Gastrocnemius medialis (tissue), 4 donors: Measurements from ENCODE around the gene BNIP1. TPM values are rescaled to one million over a fixed set of nuclear protein-coding genes. Genes with fewer than 3 reads are reported as not detected.

Experiments
- ATAC-seq, 2 donors: fragments of 150-250 bp; one replicate each; pipeline ENCODE4 v1.9.1; 2016
- DNase-seq, 2 donors: peaks; one replicate each; pipeline ENCODE4 v3.0.0-alpha.2; 2019
- H3K27ac ChIP-seq, 4 donors: fragments of 200-600 bp; sonication (generic); 1 replicate in 1 of 4; 2 replicates in 3 of 4; pipeline ENCODE4 v1.5.1; 2016 to 2018; ENCODE audit warnings: mild to moderate bottlenecking in 2 of 4, moderate library complexity in 1 of 4
- H3K27me3 ChIP-seq, 3 donors: fragments of 200-600 bp; sonication (generic) in 2 of 3; 1 replicate in 1 of 3; 2 replicates in 2 of 3; pipeline versions ENCODE4 v1.5.1 to v1.6.0; 2016 to 2019; ENCODE audit warnings: mild to moderate bottlenecking in 1 of 3, moderate library complexity in 1 of 3
- H3K36me3 ChIP-seq, 2 donors: fragments of 200-600 bp; sonication (generic) in 1 of 2; one replicate each; pipeline ENCODE4 v1.5.1; 2017 to 2018
- H3K4me1 ChIP-seq, 2 donors: fragments of 200-600 bp; sonication (generic) in 1 of 2; one replicate each; pipeline ENCODE4 v1.5.1; 2016 to 2017; ENCODE audit warnings: mild to moderate bottlenecking in 2 of 2
- H3K4me3 ChIP-seq, 4 donors: fragments of 200-600 bp; sonication (generic) in 3 of 4; 1 replicate in 1 of 4; 2 replicates in 3 of 4; pipeline ENCODE4 v1.5.1; 2016 to 2019; ENCODE audit warnings: mild to moderate bottlenecking in 2 of 4
- H3K9me3 ChIP-seq, 3 donors: fragments of 200-600 bp; sonication (generic) in 2 of 3; 1 replicate in 1 of 3; 2 replicates in 2 of 3; pipeline ENCODE4 v1.5.1; 2016 to 2019
- CTCF ChIP-seq, 5 experiments: fragments of 450-650 bp in 3 of 5; fragments of 200-600 bp in 2 of 5; sonication (generic) in 2 of 5; IDR thresholded peaks in 4 of 5; conservative IDR thresholded peaks in 1 of 5; 1 replicate in 4 of 5; 2 replicates in 1 of 5; pipeline ENCODE4 v1.5.1; 2016 to 2019; ENCODE audit warnings: antibody characterized with exemption in 5 of 5, mild to moderate bottlenecking in 3 of 5, moderate library complexity in 3 of 5
- POLR2A ChIP-seq, 2 donors: fragments of 450-650 bp; IDR thresholded peaks; one replicate each; pipeline ENCODE4 v1.6.1; 2017; ENCODE audit warnings: antibody characterized with exemption in 2 of 2, mild to moderate bottlenecking in 2 of 2, moderate library complexity in 2 of 2
- in situ Hi-C, 4 donors: fragments of 200-750 bp; cut with MboI; loops; one replicate each; pipeline versions ENCODE4 v1.15.0 to v1.8.0; 2017; ENCODE audit warnings: low sequenced_read_pairs in 4 of 4
- intact Hi-C: fragments of 100-400 bp; cut with DNase I; formaldehyde crosslinking; loops from one replicate; pipeline ENCODE4 v1.15.1; 2023; ENCODE audit warnings: low total_unique reads
- total RNA-seq, 4 donors: library from RNA; depleted of rRNA; stranded (reverse); fragments of >200 nt; gene quantifications; one replicate each; pipeline versions ENCODE4 v1.1.0 to v1.2.3, GENCODE V29; 2016

Gene BNIP1
- total RNA-seq, 4 donors from 2014 or later, result 9.2 to 21.6 (median 17.1) TPM

GRCh38 chr5:173138707-173139106, 5.6 kb upstream of the BNIP1 start:
- intact Hi-C loops (no loop called here), in situ Hi-C loops (loop anchor here in 2 of 4 donors (25.0 kb wide), 2 partner anchors 151 to 426 kb away; partner anchors contain the start of gene ATP6V0E1 (in 1 of the 2))
- no peaks in the 10 kb centered on the region for H3K27me3 ChIP-seq
- TF ChIP-seq CTCF (IDR thresholded peaks at IDR 0.05 in 4 of 5, conservative IDR thresholded peaks at IDR 0.05 in 1 of 5) (no peak), POLR2A (IDR thresholded peaks at IDR 0.05) (no peak)
- no peak overlapping the region for H3K27ac ChIP-seq
- H3K4me3 ChIP-seq, result no peak overlapping the region
- no peaks in the 10 kb centered on the region for H3K4me1 ChIP-seq
- DNase-seq (no peak), ATAC-seq (no peak)
- H3K9me3 ChIP-seq, result no peaks in the 10 kb centered on the region
- peaks cover 0 to 19% of the 10 kb centered on the region in 2 donors for H3K36me3 ChIP-seq

GRCh38 chr5:173139631-173140030, 4.7 kb upstream of the BNIP1 start:
- no peaks in the 10 kb centered on the region for H3K4me1 ChIP-seq
- no peak overlapping the region for H3K4me3 ChIP-seq
- H3K36me3 ChIP-seq, result peaks cover 0 to 16% of the 10 kb centered on the region in 2 donors
- DNase-seq (no peak), ATAC-seq (no peak)
- no peak overlapping the region for H3K27ac ChIP-seq
- TF ChIP-seq CTCF (IDR thresholded peaks at IDR 0.05 in 4 of 5, conservative IDR thresholded peaks at IDR 0.05 in 1 of 5) (no peak), POLR2A (IDR thresholded peaks at IDR 0.05) (no peak)
- in situ Hi-C loops (loop anchor here (5.0 to 25.0 kb wide), 4 partner anchors 152 to 427 kb away; partner anchors contain the start of gene ATP6V0E1 (in 4 of the 4)), intact Hi-C loops (loop anchor here (10.0 kb wide), 3 partner anchors 145 to 425 kb away; partner anchors contain the start of gene STC2)
- H3K27me3 ChIP-seq, result no peaks in the 10 kb centered on the region
- no peaks in the 10 kb centered on the region for H3K9me3 ChIP-seq

GRCh38 chr5:173140769-173141168, 3.6 kb upstream of the BNIP1 start:
- DNase-seq, result no peak
- Histone ChIP-seq H3K36me3 (peaks cover 0 to 16% of the 10 kb centered on the region in 2 donors), H3K27ac (no peak overlapping the region), H3K9me3 (no peaks in the 10 kb centered on the region), H3K27me3 (no peaks in the 10 kb centered on the region), H3K4me1 (peaks cover 3 to 11% of the 10 kb centered on the region in 2 donors), H3K4me3 (no peak overlapping the region)
- no peak for ATAC-seq
- intact Hi-C loops, result loop anchor here (10.0 kb wide), 3 partner anchors 144 to 426 kb away; partner anchors contain the start of gene STC2
- TF ChIP-seq CTCF (IDR thresholded peaks at IDR 0.05 in 4 of 5, conservative IDR thresholded peaks at IDR 0.05 in 1 of 5) (no peak), POLR2A (IDR thresholded peaks at IDR 0.05) (no peak)
- in situ Hi-C loops, result loop anchor here (5.0 to 25.0 kb wide), 4 partner anchors 153 to 428 kb away; partner anchors contain the start of gene ATP6V0E1 (in 4 of the 4)

GRCh38 chr5:173143567-173143966, 764 bp upstream of the BNIP1 start:
- TF ChIP-seq CTCF (IDR thresholded peaks at IDR 0.05 in 4 of 5, conservative IDR thresholded peaks at IDR 0.05 in 1 of 5), result no peak
- no peak for TF ChIP-seq POLR2A (IDR thresholded peaks at IDR 0.05)
- H3K27ac ChIP-seq, result no peak overlapping the region
- DNase-seq, result no peak
- no peaks in the 10 kb centered on the region for H3K27me3 ChIP-seq
- ATAC-seq, result no peak
- intact Hi-C loops (loop anchor here (10.0 kb wide), 3 partner anchors 141 to 429 kb away; partner anchors contain the start of gene STC2), in situ Hi-C loops (loop anchor here (5.0 to 25.0 kb wide), 4 partner anchors 156 to 431 kb away; partner anchors contain the start of gene ATP6V0E1 (in 4 of the 4))
- no peak overlapping the region for H3K4me3 ChIP-seq
- peaks cover 0 to 3% of the 10 kb centered on the region in 2 donors for H3K36me3 ChIP-seq
- peaks cover 3 to 11% of the 10 kb centered on the region in 2 donors for H3K4me1 ChIP-seq
- H3K9me3 ChIP-seq, result no peaks in the 10 kb centered on the region
